ENCODE measurements around the gene PARD3.

Gene PARD3

GRCh38 chr10:34791228-34791627 is 23.9 kb downstream of the PARD3 start:
- Histone ChIP-seq H3K36me3 (ENCODE audit: low read depth) (no peaks in the 10 kb centered on the region), H3K27ac (ENCODE audit: poor library complexity, severe bottlenecking) (no peak overlapping the region), H3K27me3 (ENCODE audit: insufficient read depth, poor library complexity, severe bottlenecking) (no peaks in the 10 kb centered on the region), H3K4me1 (ENCODE audit: insufficient read depth, poor library complexity, severe bottlenecking) (no peaks in the 10 kb centered on the region), H3K4me3 (ENCODE audit: severe bottlenecking) (no peak overlapping the region), H3K9me3 (ENCODE audit: severe bottlenecking) (no peaks in the 10 kb centered on the region)
- DNase-seq (ENCODE audit: low spot score): no peak
- TF ChIP-seq CTCF (IDR thresholded peaks at IDR 0.05; ENCODE audit: poor library complexity, severe bottlenecking): no peak
- ATAC-seq (ENCODE audit: low read depth): no peak

GRCh38 chr10:34789966-34790506 is 25.1 kb downstream of the PARD3 start:
- DNase-seq (ENCODE audit: low spot score): no peak
- no peak for ATAC-seq (ENCODE audit: low read depth)
- no peaks in the 10 kb centered on the region for H3K4me1 ChIP-seq (ENCODE audit: insufficient read depth, poor library complexity, severe bottlenecking)

GRCh38 chr10:34786464-34786863 is 28.6 kb downstream of the PARD3 start:
- H3K27ac ChIP-seq (ENCODE audit: poor library complexity, severe bottlenecking): no peak overlapping the region
- H3K4me3 ChIP-seq (ENCODE audit: severe bottlenecking): no peak overlapping the region
- H3K36me3 ChIP-seq (ENCODE audit: low read depth): no peaks in the 10 kb centered on the region
- H3K9me3 ChIP-seq (ENCODE audit: severe bottlenecking): no peaks in the 10 kb centered on the region
- DNase-seq (ENCODE audit: low spot score) (no peak), ATAC-seq (ENCODE audit: low read depth) (no peak)
- no peaks in the 10 kb centered on the region for H3K4me1 ChIP-seq (ENCODE audit: insufficient read depth, poor library complexity, severe bottlenecking)
- H3K27me3 ChIP-seq (ENCODE audit: insufficient read depth, poor library complexity, severe bottlenecking): no peaks in the 10 kb centered on the region
- TF ChIP-seq CTCF (IDR thresholded peaks at IDR 0.05; ENCODE audit: poor library complexity, severe bottlenecking): no peak

More at GRCh38 chr10:34789966-34790506, 25.1 kb downstream of the PARD3 start:
- no peaks in the 10 kb centered on the region for H3K36me3 ChIP-seq (ENCODE audit: low read depth)
- no peak overlapping the region for H3K27ac ChIP-seq (ENCODE audit: poor library complexity, severe bottlenecking)
- TF ChIP-seq CTCF (IDR thresholded peaks at IDR 0.05; ENCODE audit: poor library complexity, severe bottlenecking): no peak
- no peak overlapping the region for H3K4me3 ChIP-seq (ENCODE audit: severe bottlenecking)
- H3K9me3 ChIP-seq (ENCODE audit: severe bottlenecking): no peaks in the 10 kb centered on the region
- no peaks in the 10 kb centered on the region for H3K27me3 ChIP-seq (ENCODE audit: insufficient read depth, poor library complexity, severe bottlenecking)

GRCh38 chr10:34781711-34782110 is 33.4 kb downstream of the PARD3 start:
- no peak for TF ChIP-seq CTCF (IDR thresholded peaks at IDR 0.05; ENCODE audit: poor library complexity, severe bottlenecking)
- Histone ChIP-seq H3K9me3 (ENCODE audit: severe bottlenecking) (no peaks in the 10 kb centered on the region), H3K36me3 (ENCODE audit: low read depth) (no peaks in the 10 kb centered on the region), H3K4me1 (ENCODE audit: insufficient read depth, poor library complexity, severe bottlenecking) (peaks cover 5% of the 10 kb centered on the region), H3K27ac (ENCODE audit: poor library complexity, severe bottlenecking) (no peak overlapping the region), H3K4me3 (ENCODE audit: severe bottlenecking) (no peak overlapping the region), H3K27me3 (ENCODE audit: insufficient read depth, poor library complexity, severe bottlenecking) (no peaks in the 10 kb centered on the region)
- ATAC-seq (ENCODE audit: low read depth) (no peak), DNase-seq (ENCODE audit: low spot score) (no peak)

- peaks cover 5% of the 10 kb centered on the region for H3K4me1 ChIP-seq (ENCODE audit: insufficient read depth, poor library complexity, severe bottlenecking)
- H3K36me3 ChIP-seq (ENCODE audit: low read depth): no peaks in the 10 kb centered on the region
- no peaks in the 10 kb centered on the region for H3K9me3 ChIP-seq (ENCODE audit: severe bottlenecking)
- no peak overlapping the region for H3K4me3 ChIP-seq (ENCODE audit: severe bottlenecking)
- H3K27ac ChIP-seq (ENCODE audit: poor library complexity, severe bottlenecking): no peak overlapping the region
- DNase-seq (ENCODE audit: low spot score) (no peak), ATAC-seq (ENCODE audit: low read depth) (no peak)
- no peaks in the 10 kb centered on the region for H3K27me3 ChIP-seq (ENCODE audit: insufficient read depth, poor library complexity, severe bottlenecking)
- TF ChIP-seq CTCF (IDR thresholded peaks at IDR 0.05; ENCODE audit: poor library complexity, severe bottlenecking): no peak
Observed at GRCh38 chr10:34780818-34781380, 34.2 kb downstream of the PARD3 start.
